GM21390 (cell line): ENCODE data around the gene DPH3.

Experiments used
- ATAC-seq: cut with Tn5 transposase; IDR thresholded peaks from one replicate; pipeline ENCODE4 v1.9.1; 2021; ENCODE audit not compliant: unreplicated experiment

Gene DPH3

GRCh38 chr3:16236856-16237393, 27.8 kb downstream of the DPH3 start:
- ATAC-seq = no peak

GRCh38 chr3:16236030-16236639, 28.6 kb downstream of the DPH3 start:
- ATAC-seq = no peak

GRCh38 chr3:16234281-16234680, 30.5 kb downstream of the DPH3 start:
- no peak for ATAC-seq

- ATAC-seq = no peak
These were observed 30.9 kb downstream of the DPH3 start for GRCh38 chr3:16233806-16234205.

GRCh38 chr3:16231983-16232382, 32.8 kb downstream of the DPH3 start:
- no peak for ATAC-seq

GRCh38 chr3:16229681-16230080, 35.1 kb downstream of the DPH3 start:
- no peak for ATAC-seq

GRCh38 chr3:16227566-16227965, 37.2 kb downstream of the DPH3 start:
- no peak for ATAC-seq

GRCh38 chr3:16224325-16224724, 40.4 kb downstream of the DPH3 start:
- no peak for ATAC-seq

- ATAC-seq = no peak
These were observed 42.2 kb downstream of the DPH3 start for GRCh38 chr3:16222547-16222946.

- no peak for ATAC-seq
These were observed 42.8 kb downstream of the DPH3 start for GRCh38 chr3:16221990-16222389.

- ATAC-seq = no peak
These were observed 45.0 kb downstream of the DPH3 start for GRCh38 chr3:16219777-16220176.

GRCh38 chr3:16216373-16216935, 48.3 kb downstream of the DPH3 start:
- ATAC-seq = no peak

- no peak for ATAC-seq
These were observed 50.4 kb downstream of the DPH3 start for GRCh38 chr3:16214366-16214765.

GRCh38 chr3:16211176-16211904, 53.4 kb downstream of the DPH3 start:
- ATAC-seq = no peak
